ENCODE results near the gene GJC2.

DNA sequence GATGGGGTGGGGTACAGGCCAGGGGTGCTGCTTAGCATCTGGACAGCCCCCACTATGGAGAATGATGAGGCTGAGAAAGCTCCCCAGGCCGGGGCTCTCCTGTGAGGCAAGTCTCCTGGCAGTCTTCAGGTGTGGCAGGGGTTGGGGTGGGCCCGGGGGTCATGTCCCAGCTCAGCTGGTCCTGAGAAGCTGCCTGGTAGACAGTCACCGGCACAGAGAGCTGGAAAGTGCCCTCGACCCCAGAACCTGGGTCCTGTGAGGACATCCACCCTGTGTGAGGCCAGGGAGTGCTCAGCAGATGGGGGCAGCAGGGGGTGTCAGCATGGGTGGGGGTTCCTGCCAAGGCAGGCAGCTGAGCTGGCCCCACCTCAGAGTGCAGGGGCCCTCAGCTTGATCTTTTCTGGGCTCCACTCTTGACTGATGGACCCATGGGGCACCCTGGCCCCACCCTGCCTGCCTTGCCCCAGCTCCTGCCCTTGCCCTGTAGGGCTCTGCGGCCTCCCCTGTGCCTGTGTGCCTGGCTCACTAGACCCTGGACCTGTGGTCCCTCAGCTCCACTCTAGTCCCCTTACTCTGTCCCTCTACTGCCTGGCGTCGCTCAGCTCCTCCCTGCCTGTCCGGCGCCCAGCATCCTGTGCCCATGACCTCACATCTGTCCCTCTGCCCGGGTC is 21.6 kb downstream of the GJC2 start:
- TF ChIP-seq, protein P1, sequence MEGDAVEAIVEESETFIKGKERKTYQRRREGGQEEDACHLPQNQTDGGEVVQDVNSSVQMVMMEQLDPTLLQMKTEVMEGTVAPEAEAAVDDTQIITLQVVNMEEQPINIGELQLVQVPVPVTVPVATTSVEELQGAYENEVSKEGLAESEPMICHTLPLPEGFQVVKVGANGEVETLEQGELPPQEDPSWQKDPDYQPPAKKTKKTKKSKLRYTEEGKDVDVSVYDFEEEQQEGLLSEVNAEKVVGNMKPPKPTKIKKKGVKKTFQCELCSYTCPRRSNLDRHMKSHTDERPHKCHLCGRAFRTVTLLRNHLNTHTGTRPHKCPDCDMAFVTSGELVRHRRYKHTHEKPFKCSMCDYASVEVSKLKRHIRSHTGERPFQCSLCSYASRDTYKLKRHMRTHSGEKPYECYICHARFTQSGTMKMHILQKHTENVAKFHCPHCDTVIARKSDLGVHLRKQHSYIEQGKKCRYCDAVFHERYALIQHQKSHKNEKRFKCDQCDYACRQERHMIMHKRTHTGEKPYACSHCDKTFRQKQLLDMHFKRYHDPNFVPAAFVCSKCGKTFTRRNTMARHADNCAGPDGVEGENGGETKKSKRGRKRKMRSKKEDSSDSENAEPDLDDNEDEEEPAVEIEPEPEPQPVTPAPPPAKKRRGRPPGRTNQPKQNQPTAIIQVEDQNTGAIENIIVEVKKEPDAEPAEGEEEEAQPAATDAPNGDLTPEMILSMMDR (IDR thresholded peaks at IDR 0.05), result no peak
- TF ChIP-seq POLR2AphosphoS5 (IDR thresholded peaks at IDR 0.05) (no peak), POLR2A (IDR thresholded peaks at IDR 0.05) (no peak)

Data from upper lobe of left lung (tissue), 4 donors.